Adipocyte (in vitro differentiated cells): ENCODE data around the gene NPC1.

Experiments used
- DNase-seq: peaks from one replicate; pipeline ENCODE4 v3.0.0-alpha.2; 2015; ENCODE audit warnings: low read depth
- H3K27me3 ChIP-seq: replicated peaks from 2 replicates; pipeline ENCODE4 v1.7.0; 2013; ENCODE audit warnings: mild to moderate bottlenecking, low read length, moderate library complexity; ENCODE audit not compliant: control insufficient read depth, insufficient read depth
- H3K36me3 ChIP-seq: 2 replicates; pipeline ENCODE4 v1.7.0; 2013; ENCODE audit warnings: low read length, mild to moderate bottlenecking, moderate library complexity; ENCODE audit not compliant: control insufficient read depth, insufficient read depth, severe bottlenecking
- H3K4me1 ChIP-seq: 2 replicates; pipeline ENCODE4 v1.7.0; 2013; ENCODE audit warnings: mild to moderate bottlenecking, low read length, moderate library complexity; ENCODE audit not compliant: control insufficient read depth, insufficient read depth
- H3K4me3 ChIP-seq: 2 replicates; pipeline ENCODE4 v1.7.0; 2013; ENCODE audit warnings: mild to moderate bottlenecking, low read length, moderate library complexity
- H3K9ac ChIP-seq: 2 replicates; pipeline ENCODE4 v1.7.0; 2013; ENCODE audit warnings: mild to moderate bottlenecking, low read length, moderate library complexity
- H3K9me3 ChIP-seq: 2 replicates; pipeline ENCODE4 v1.7.0; 2013; ENCODE audit warnings: mild to moderate bottlenecking, low read length, moderate library complexity; ENCODE audit not compliant: control insufficient read depth

The NPC1 gene

DNA sequence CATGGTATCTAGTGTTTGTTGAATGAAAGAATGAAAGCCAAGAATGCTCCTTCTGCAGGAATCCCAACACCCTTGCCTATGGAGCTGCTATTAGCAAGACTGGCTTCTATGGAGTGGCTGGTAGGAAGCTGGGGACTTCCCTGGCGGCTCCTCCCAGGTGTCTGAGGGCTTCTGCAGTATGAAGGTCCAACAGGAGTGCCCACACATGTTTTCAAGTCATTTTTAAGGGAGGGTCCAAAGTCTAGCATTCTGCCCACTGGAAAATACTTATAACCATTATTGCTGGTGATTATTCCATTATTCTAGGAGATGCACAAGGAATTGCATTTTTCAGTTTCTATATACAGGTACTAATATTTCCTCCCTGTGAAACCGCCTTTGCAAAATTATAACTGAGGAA lies 21.9 kb upstream of the NPC1 start:
- H3K4me3 ChIP-seq: no peak overlapping the region
- no peaks in the 10 kb centered on the region for H3K36me3 ChIP-seq
- no peaks in the 10 kb centered on the region for H3K4me1 ChIP-seq
- H3K9ac ChIP-seq: no peak overlapping the region
- no peaks in the 10 kb centered on the region for H3K9me3 ChIP-seq
- H3K27me3 ChIP-seq: no peaks in the 10 kb centered on the region
- DNase-seq: no peak

DNA sequence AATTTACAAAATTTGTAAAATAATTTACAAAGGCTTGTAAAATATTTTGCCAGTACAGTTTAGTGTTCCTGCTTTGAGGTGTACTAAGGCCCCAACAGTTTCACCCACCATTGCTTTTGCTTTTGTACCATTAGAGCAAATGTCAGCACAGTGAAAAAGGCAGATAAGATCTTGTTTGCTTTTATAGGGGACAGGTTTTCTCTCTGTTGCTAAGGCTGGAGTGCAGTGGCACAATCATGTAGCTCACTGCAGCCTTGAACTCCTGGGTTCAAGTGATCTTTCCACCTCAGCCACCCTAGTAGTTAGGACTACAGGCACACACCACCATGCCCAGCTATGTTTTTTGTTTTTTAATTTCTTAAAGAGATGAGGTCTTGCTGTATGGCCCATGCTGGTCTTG lies 19.6 kb upstream of the NPC1 start:
- no peaks in the 10 kb centered on the region for H3K27me3 ChIP-seq
- H3K4me3 ChIP-seq: no peak overlapping the region
- H3K9ac ChIP-seq: no peak overlapping the region
- no peaks in the 10 kb centered on the region for H3K36me3 ChIP-seq
- H3K4me1 ChIP-seq: no peaks in the 10 kb centered on the region
- no peaks in the 10 kb centered on the region for H3K9me3 ChIP-seq
- DNase-seq: no peak

DNA sequence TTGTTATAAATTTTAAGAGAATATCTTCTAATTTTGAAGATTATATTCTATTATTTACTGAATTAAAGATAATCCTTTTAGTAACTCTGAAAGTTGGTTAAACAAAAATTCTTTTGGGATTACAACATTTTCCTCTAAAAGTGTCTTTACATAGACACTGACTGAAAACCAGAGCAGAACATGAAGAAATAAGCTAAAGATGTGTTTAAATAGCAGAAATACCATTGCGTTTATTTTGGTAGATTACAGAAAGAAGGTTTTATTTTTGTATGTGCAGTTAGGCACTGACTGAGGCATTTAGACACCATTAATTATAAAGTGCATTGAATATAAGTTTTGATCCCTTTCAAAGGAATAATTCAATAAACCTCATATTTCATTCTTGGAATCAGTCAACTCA lies 13.5 kb upstream of the NPC1 start:
- peak; percentile 55 for DNase-seq
- Histone ChIP-seq H3K36me3 (no peaks in the 10 kb centered on the region), H3K27me3 (no peaks in the 10 kb centered on the region), H3K9me3 (no peaks in the 10 kb centered on the region), H3K9ac (no peak overlapping the region), H3K4me1 (no peaks in the 10 kb centered on the region), H3K4me3 (no peak overlapping the region)

DNA sequence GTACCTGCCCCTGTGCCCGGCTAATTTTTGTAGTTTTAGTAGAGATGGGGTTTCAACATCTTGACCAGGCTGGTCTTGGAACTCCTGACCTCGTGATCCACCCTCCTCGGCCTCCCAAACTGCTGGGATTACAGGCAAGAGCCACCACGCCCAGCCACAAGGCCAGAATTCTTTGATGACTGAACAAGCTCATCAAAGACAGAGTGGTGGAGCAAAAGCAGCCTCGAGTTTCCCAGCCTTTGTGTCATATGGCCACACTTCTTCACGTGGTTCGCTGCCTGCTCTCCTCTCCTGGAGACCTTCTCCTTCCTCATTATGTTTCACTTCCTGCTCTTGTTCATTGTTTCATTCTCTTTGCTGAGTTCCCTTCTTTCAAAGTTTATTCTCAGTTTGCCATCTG lies 9.9 kb upstream of the NPC1 start:
- Histone ChIP-seq H3K9ac (no peak overlapping the region), H3K4me1 (peaks cover 6% of the 10 kb centered on the region), H3K4me3 (no peak overlapping the region), H3K27me3 (no peaks in the 10 kb centered on the region), H3K9me3 (no peaks in the 10 kb centered on the region), H3K36me3 (no peaks in the 10 kb centered on the region)
- no peak for DNase-seq

DNA sequence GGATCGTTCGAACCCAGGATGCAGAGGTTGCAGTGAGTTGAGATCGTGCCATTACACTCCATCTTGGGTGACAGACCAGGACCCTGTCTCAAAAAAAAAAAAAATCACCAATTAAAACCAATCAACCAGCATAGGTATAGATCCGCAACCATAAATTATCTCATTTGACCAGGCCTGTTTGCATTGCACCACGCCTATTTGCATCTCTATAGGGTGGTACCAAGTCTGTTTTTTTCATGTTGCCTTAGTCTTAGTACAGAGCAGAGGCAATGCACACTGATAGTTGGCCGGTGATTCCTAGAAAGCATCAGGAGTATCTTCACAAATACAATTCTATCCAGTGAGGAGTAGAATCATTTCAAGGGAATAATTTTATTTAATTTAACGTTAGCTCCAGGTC lies 9.3 kb upstream of the NPC1 start:
- DNase-seq: no peak
- H3K4me1 ChIP-seq: peaks cover 6% of the 10 kb centered on the region
- H3K4me3 ChIP-seq: no peak overlapping the region
- H3K27me3 ChIP-seq: no peaks in the 10 kb centered on the region
- no peak overlapping the region for H3K9ac ChIP-seq
- no peaks in the 10 kb centered on the region for H3K36me3 ChIP-seq
- no peaks in the 10 kb centered on the region for H3K9me3 ChIP-seq

DNA sequence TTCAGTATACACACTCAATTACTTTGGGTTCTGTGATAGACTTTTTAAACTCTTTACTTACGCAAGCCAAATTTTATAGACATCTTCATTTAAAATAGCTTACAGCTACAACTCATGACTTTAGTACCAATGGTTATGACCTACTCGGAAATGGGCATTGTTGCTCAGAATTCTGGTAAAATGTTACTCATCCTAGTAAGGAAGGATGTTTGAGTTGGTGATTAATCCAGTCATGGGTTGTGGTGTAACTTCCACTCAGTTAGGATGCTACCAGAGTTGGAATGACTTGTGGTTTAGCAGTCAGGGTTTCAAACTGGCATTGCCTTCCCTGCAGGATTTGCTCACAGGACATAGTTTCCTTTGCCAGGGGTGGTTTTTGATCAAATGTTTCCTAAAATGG lies 7.4 kb upstream of the NPC1 start:
- H3K27me3 ChIP-seq: no peaks in the 10 kb centered on the region
- peak; percentile 54 for DNase-seq
- no peak overlapping the region for H3K9ac ChIP-seq
- H3K36me3 ChIP-seq: no peaks in the 10 kb centered on the region
- H3K9me3 ChIP-seq: no peaks in the 10 kb centered on the region
- peaks cover 10% of the 10 kb centered on the region for H3K4me1 ChIP-seq
- no peak overlapping the region for H3K4me3 ChIP-seq

DNA sequence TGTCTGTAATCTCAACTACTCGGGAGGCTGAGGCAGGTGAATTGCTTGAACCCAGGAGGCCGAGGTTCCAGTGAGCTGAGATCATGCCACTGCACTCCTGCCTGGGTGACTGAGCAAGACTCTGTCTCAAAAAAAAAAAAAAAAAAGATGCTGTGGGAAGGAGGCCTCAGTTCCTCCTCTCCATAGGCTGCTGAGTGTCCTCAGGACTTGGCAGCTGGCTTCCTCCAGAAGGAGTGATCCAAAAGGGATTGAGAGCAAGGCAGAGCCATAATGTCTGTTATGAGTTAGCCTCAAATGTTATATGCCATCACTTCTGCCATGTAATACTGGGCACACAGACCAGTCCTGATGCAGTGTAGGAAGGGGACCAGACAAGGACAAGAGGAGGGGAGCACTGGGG lies 6.6 kb upstream of the NPC1 start:
- no peak for DNase-seq
- no peaks in the 10 kb centered on the region for H3K27me3 ChIP-seq
- H3K9me3 ChIP-seq: no peaks in the 10 kb centered on the region
- no peak overlapping the region for H3K4me3 ChIP-seq
- no peak overlapping the region for H3K9ac ChIP-seq
- no peaks in the 10 kb centered on the region for H3K36me3 ChIP-seq
- peaks cover 13% of the 10 kb centered on the region for H3K4me1 ChIP-seq

DNA sequence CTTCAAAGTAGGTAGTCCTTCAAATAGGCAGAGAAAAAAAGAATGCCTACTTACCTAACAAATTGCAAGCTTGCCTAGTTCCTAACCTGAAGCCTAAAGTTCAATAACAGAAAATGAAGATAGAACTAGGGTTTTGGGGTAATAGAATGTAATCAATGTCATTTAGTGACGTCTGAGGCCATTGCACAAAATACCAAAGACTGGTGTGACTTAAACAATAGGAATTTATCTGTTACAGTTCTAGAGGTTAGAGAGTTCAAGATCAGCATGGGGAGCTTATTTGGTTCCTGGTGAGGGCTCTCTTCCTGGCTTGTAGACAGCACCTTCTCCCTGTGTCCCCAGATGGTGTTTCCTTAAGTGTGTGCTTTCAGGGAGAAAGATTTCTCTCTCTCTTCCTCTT lies 4.7 kb upstream of the NPC1 start:
- Histone ChIP-seq H3K27me3 (no peaks in the 10 kb centered on the region), H3K9ac (peak overlapping the region; percentile 20), H3K4me3 (no peak overlapping the region), H3K4me1 (peaks cover 16% of the 10 kb centered on the region), H3K36me3 (no peaks in the 10 kb centered on the region), H3K9me3 (no peaks in the 10 kb centered on the region)
- DNase-seq: no peak

DNA sequence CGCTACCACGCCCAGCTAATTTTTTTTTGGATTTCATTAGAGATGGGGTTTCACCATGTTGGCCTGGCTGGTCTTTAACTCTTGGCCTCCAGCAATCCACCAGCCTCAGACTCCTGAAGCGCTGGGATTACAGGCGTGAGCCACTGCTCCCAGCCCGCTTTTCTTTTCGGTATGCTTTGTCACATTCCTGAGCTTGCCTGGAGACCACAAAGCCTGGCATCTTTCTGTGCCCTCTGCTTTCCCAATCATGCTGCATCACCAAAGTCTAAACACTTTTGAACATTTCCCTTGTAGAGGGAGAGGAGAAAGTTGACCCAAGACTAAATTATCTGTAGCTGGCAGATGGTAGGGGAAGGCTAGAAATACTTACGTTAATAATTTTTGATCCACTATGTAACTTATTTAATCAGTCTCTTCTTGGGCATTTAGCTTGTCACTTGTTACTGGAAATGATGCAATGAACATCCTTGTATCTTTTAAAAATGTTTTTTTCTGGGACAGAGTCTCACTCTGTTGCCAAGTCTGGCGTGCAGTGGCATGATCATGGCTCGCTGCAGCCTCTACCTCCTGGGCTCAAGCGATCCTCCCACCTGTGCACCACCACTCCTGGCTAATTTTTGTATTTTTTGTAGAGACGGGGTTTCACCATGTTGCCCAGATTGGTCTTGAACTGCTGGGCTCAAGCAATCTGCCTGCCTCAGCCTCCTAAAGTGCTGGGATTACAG lies 2.7 kb upstream of the NPC1 start:
- H3K4me1 ChIP-seq: peaks cover 26% of the 10 kb centered on the region
- DNase-seq: peak; percentile 49
- H3K4me3 ChIP-seq: no peak overlapping the region
- H3K36me3 ChIP-seq: no peaks in the 10 kb centered on the region
- no peak overlapping the region for H3K9ac ChIP-seq
- no peaks in the 10 kb centered on the region for H3K9me3 ChIP-seq
- no peaks in the 10 kb centered on the region for H3K27me3 ChIP-seq

DNA sequence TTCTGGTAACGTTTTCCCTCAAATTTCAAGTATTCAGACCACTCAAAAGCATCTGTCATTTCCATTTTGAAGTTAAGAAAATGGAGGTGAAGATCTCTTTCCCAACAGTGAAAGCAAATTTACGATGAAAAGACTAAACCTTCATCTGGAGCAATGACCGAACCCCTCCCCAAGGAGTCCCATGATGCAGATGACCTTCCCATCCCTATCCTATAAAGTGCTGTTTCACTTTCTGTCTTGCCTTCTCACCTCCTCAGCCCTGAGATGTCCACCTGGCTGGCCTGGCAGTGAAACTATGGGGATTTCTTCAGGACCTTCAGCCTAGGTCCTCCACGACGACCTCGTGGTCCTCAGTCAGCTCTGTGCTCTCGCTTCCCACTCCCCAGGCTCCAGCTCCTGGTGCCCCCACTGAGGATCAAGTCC lies 925 bp upstream of the NPC1 start:
- no peak for DNase-seq
- H3K9ac ChIP-seq: peak overlapping the region; percentile 61
- peak overlapping the region; percentile 68 for H3K4me3 ChIP-seq

DNA sequence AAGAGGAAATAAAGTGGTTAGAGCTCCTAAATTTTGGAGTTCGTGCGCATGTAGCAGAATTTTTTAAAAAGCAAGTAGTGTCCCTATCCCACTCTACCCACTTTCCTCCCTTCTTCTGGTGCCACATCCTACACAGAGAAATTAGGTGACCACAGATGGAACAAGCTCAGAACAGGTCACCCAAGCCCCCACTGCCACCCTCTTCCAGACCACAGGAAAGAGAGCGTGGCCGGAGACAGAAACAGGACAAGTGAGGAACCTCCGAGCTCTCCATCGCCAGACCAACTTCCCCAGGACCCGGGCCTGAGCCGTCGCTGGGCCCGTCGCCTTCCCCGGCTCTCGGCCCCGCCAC lies 433 bp downstream of the NPC1 start:
- peak overlapping the region; percentile 91 for H3K4me3 ChIP-seq
- no peaks in the 10 kb centered on the region for H3K36me3 ChIP-seq
- peaks cover 47% of the 10 kb centered on the region for H3K4me1 ChIP-seq
- H3K9me3 ChIP-seq: no peaks in the 10 kb centered on the region
- H3K9ac ChIP-seq: peak overlapping the region; percentile 99
- no peak for DNase-seq
- no peaks in the 10 kb centered on the region for H3K27me3 ChIP-seq

More for the DNA sequence above, 925 bp upstream of the NPC1 start:
- Histone ChIP-seq H3K27me3 (no peaks in the 10 kb centered on the region), H3K36me3 (no peaks in the 10 kb centered on the region), H3K9me3 (no peaks in the 10 kb centered on the region), H3K4me1 (peaks cover 37% of the 10 kb centered on the region)
